Lung (tissue), 12 donors: ENCODE results near the gene PKIG. TPM values are rescaled to one million over a fixed set of nuclear protein-coding genes. Genes with fewer than 3 reads are reported as not detected.

Source experiments
- ATAC-seq: fragments of 200-7000 bp; cut with Tn5 transposase; one replicate; pipeline ENCODE4 v1.9.1; 2020; ENCODE audit warnings: moderate number of reproducible peaks; ENCODE audit not compliant: insufficient read depth, low FRiP score
- DNase-seq, 3 donors: peaks; one replicate each; pipeline ENCODE4 v3.0.0-alpha.2; 2013 to 2017
- H3K27ac ChIP-seq, 2 donors: one replicate each; pipeline ENCODE4 v1.5.1; 2013; ENCODE audit warnings: mild to moderate bottlenecking in 2 of 2, moderate library complexity in 2 of 2, control low read depth in 1 of 2, inconsistent platforms in 1 of 2, low read depth in 1 of 2, low read length in 1 of 2
- H3K27me3 ChIP-seq, 3 donors: one replicate each; pipeline ENCODE4 v1.5.1; 2013; ENCODE audit warnings: low read length in 2 of 3; ENCODE audit not compliant: control insufficient read depth in 3 of 3, insufficient read depth in 3 of 3
- H3K36me3 ChIP-seq, 4 donors: one replicate each; pipeline ENCODE4 v1.5.1; 2013; ENCODE audit warnings: low read length in 4 of 4, mild to moderate bottlenecking in 1 of 4, moderate library complexity in 1 of 4; ENCODE audit not compliant: control insufficient read depth in 4 of 4, insufficient read depth in 4 of 4
- H3K4me1 ChIP-seq, 5 donors: one replicate each; pipeline ENCODE4 v1.5.1; 2013; ENCODE audit warnings: low read length in 5 of 5, mild to moderate bottlenecking in 2 of 5, moderate library complexity in 1 of 5; ENCODE audit not compliant: control insufficient read depth in 5 of 5, insufficient read depth in 5 of 5
- H3K4me3 ChIP-seq: one replicate; pipeline ENCODE4 v1.5.1; 2013; ENCODE audit warnings: mild to moderate bottlenecking, control low read depth, moderate library complexity
- H3K9ac ChIP-seq, 2 donors: one replicate each; pipeline ENCODE4 v1.5.1; 2013; ENCODE audit warnings: low read length in 2 of 2, control low read depth in 1 of 2; ENCODE audit not compliant: insufficient read depth in 1 of 2
- H3K9me3 ChIP-seq, 4 donors: one replicate each; pipeline ENCODE4 v1.5.1; 2013; ENCODE audit warnings: low read length in 3 of 4, mild to moderate bottlenecking in 1 of 4, moderate library complexity in 1 of 4; ENCODE audit not compliant: control insufficient read depth in 4 of 4, insufficient read depth in 3 of 4
- CTCF ChIP-seq: IDR thresholded peaks from 2 replicates; pipeline ENCODE4 v1.5.1; 2012; ENCODE audit warnings: mild to moderate bottlenecking; ENCODE audit errors: control extremely low read depth, extremely low read depth
- WGBS, 2 donors: extraction: QIAGEN DNeasy Blood & Tissue Kit; methylation state at CpG; one replicate each; pipeline ENCODE4 v1.1.7; 2013; 5-methylcytosine and 5-hydroxymethylcytosine counted together
- polyA plus RNA-seq, 2 donors: library from polyadenylated mRNA; stranded (reverse); fragments of 200-250 nt; gene quantifications; one replicate each; pipeline ENCODE4 v1.2.1, GENCODE V29; 2013
- total RNA-seq, 2 donors: library from RNA; depleted of rRNA in 1 of 2; stranded (reverse); fragments of >200 nt in 1 of 2; gene quantifications; one replicate each; pipeline ENCODE4 v1.2.1, GENCODE V29; 2014 to 2021
- donor health status: control.
- donor health status: control.
- donor health status: Bipolar disorder and iron deficiency.
- donor health status: healthy.
- donor health status: DM: yes; HTN: yes; CAD: no.

The PKIG gene
- total and polyA plus RNA-seq, 4 donors, result 45.7 to 67.8 (median 63.0) TPM

- no peak for TF ChIP-seq CTCF
- ATAC-seq, result no peak
- peaks cover 0 to 4% (median under 1%) of the 10 kb centered on the region in 4 donors for H3K9me3 ChIP-seq
- peaks cover 0 to 22% (median 11%) of the 10 kb centered on the region in 4 donors for H3K36me3 ChIP-seq
- no peak overlapping the region for H3K4me3 ChIP-seq
- 97 to 98% methylated on average over 8 of the region's 8 CpGs for WGBS, 2 donors
- DNase-seq, result no peak
- H3K9ac ChIP-seq, result no peak overlapping the region
- no peaks in the 10 kb centered on the region for H3K27me3 ChIP-seq
- H3K4me1 ChIP-seq, result peaks cover 0 to 4% (median 0%) of the 10 kb centered on the region in 5 donors
- H3K27ac ChIP-seq, result no peak overlapping the region
Measured at GRCh38 chr20:44621939-44622338, 39.6 kb downstream of the PKIG start.

- DNase-seq, result no peak
Measured at GRCh38 chr20:44622501-44623270, 40.3 kb downstream of the PKIG start.

GRCh38 chr20:44624152-44624551 lies 41.8 kb downstream of the PKIG start:
- ATAC-seq, result no peak
- DNase-seq, result no peak
- H3K27ac ChIP-seq, result no peak overlapping the region
- 80 to 97% methylated on average over 4 of the region's 4 CpGs for WGBS, 2 donors
- H3K4me1 ChIP-seq, result no peaks in the 10 kb centered on the region
- no peaks in the 10 kb centered on the region for H3K27me3 ChIP-seq
- H3K9ac ChIP-seq, result no peak overlapping the region
- no peak for TF ChIP-seq CTCF
- H3K9me3 ChIP-seq, result peaks cover 0 to 4% (median under 1%) of the 10 kb centered on the region in 4 donors
- H3K36me3 ChIP-seq, result peaks cover 0 to 14% (median 4%) of the 10 kb centered on the region in 4 donors
- no peak overlapping the region for H3K4me3 ChIP-seq

More at GRCh38 chr20:44622501-44623270, 40.3 kb downstream of the PKIG start:
- Histone ChIP-seq H3K9me3 (peaks cover 0 to 4% (median under 1%) of the 10 kb centered on the region in 4 donors), H3K36me3 (peaks cover 0 to 17% (median 9%) of the 10 kb centered on the region in 4 donors), H3K27ac (no peak overlapping the region), H3K27me3 (no peaks in the 10 kb centered on the region), H3K4me3 (no peak overlapping the region), H3K4me1 (peaks cover 0 to 4% (median 0%) of the 10 kb centered on the region in 5 donors), H3K9ac (no peak overlapping the region)
- TF ChIP-seq CTCF, result no peak
- 85 to 90% methylated on average over 19 of the region's 19 CpGs for WGBS, 2 donors
- ATAC-seq, result no peak
